NCI-H510A treated with DMSO at 0.1 percent for 48 hours (cell line): ENCODE results near the gene ORAI3.
A peak's percentile ranks its signal among the peaks of the same experiment; 100 is the strongest.
"Not testable (repeated sequence)": the region's sequence is repeated elsewhere in the genome, so short reads cannot be mapped to it uniquely, and the experiment has no call there.

Source experiments
- DNase-seq: peaks from one replicate; lab custom pipeline; 2025; lab: John Stamatoyannopoulos, UW

Gene ORAI3

GRCh38 chr16:30924076-30924912, 24.6 kb upstream of the ORAI3 start:
- no peak for DNase-seq

- no peak for DNase-seq
These were observed 23.8 kb upstream of the ORAI3 start for GRCh38 chr16:30924913-30925631.

- no peak for DNase-seq
These were observed 23.3 kb upstream of the ORAI3 start for GRCh38 chr16:30925632-30925987.

GRCh38 chr16:30925995-30926811, 22.7 kb upstream of the ORAI3 start:
- DNase-seq = no peak

GRCh38 chr16:30926937-30927788, 21.7 kb upstream of the ORAI3 start:
- no peak for DNase-seq

- DNase-seq = peak; percentile 58
These were observed 21.0 kb upstream of the ORAI3 start for GRCh38 chr16:30927789-30928378.

- no peak for DNase-seq
These were observed 20.5 kb upstream of the ORAI3 start for GRCh38 chr16:30928390-30928789.

GRCh38 chr16:30929167-30929566, 19.7 kb upstream of the ORAI3 start:
- no peak for DNase-seq

- no peak for DNase-seq
These were observed 18.7 kb upstream of the ORAI3 start for GRCh38 chr16:30930160-30930571.

GRCh38 chr16:30931068-30931650, 17.7 kb upstream of the ORAI3 start:
- DNase-seq = no peak

- DNase-seq = peak; percentile 21
These were observed 13.9 kb upstream of the ORAI3 start for GRCh38 chr16:30934827-30935557.

GRCh38 chr16:30937692-30938091, 11.2 kb upstream of the ORAI3 start:
- DNase-seq = no peak

GRCh38 chr16:30939571-30939970, 9.3 kb upstream of the ORAI3 start:
- not testable (repeated sequence) for DNase-seq

GRCh38 chr16:30941600-30942425, 7.1 kb upstream of the ORAI3 start:
- peak; percentile 74 for DNase-seq

- no peak for DNase-seq
These were observed 6.5 kb upstream of the ORAI3 start for GRCh38 chr16:30942426-30942806.

- no peak for DNase-seq
These were observed 4.5 kb upstream of the ORAI3 start for GRCh38 chr16:30944352-30944751.

GRCh38 chr16:30946671-30947540, 2.0 kb upstream of the ORAI3 start:
- no peak for DNase-seq

GRCh38 chr16:30947541-30947858, 1.4 kb upstream of the ORAI3 start:
- no peak for DNase-seq
